Endothelial cell of umbilical vein (primary cell): ENCODE measurements around the gene MDGA2. TPM values are rescaled to one million over a fixed set of nuclear protein-coding genes. Genes with fewer than 3 reads are reported as not detected.

Source experiments
- BruUV-seq: library from RNA; stranded (reverse); fragments of 400-500 nt; replicated peaks from 2 replicates; lab custom pipeline; 2021; lab: Mats Ljungman, UMichigan
- CTCF ChIA-PET: fragments of 300-600, 350-600 bp; sonication (Branson Sonifier 250); formaldehyde crosslinking; loops from one replicate; lab custom pipeline; 2021; ENCODE audit warnings: antibody characterized with exemption, inconsistent platforms; lab: Charles Lee
- POLR2A ChIA-PET: fragments of 300-600, 350-600 bp; sonication (Branson Sonifier 250); formaldehyde crosslinking; loops from one replicate; lab custom pipeline; 2021; ENCODE audit warnings: antibody characterized with exemption, inconsistent platforms; lab: Charles Lee
- DNase-seq: peaks from one replicate; pipeline ENCODE4 v3.0.0-alpha.2; 2011; ENCODE audit warnings: low read depth, low spot score
- FAIRE-seq: peaks from 2 replicates; lab custom pipeline; 2011; peaks lifted over from hg19 to GRCh38; lab: Jason Lieb, UNC
- H2AFZ ChIP-seq: 2 replicates; pipeline ENCODE4 v1.6.0; 2012; ENCODE audit warnings: low read depth, low read length, control low read depth, inconsistent platforms
- H3K27ac ChIP-seq: 2 replicates; pipeline ENCODE4 v1.5.1; 2011; ENCODE audit warnings: low read depth, mild to moderate bottlenecking, control low read depth, low read length, moderate library complexity; ENCODE audit not compliant: insufficient read depth
- H3K27me3 ChIP-seq, 2 experiments: 2 replicates each; pipeline versions ENCODE4 v1.6.0 to v1.6.1; 2011; ENCODE audit warnings: low read length in 2 of 2, mixed read lengths in 1 of 2; ENCODE audit not compliant: control insufficient read depth in 2 of 2, insufficient read depth in 2 of 2
- H3K36me3 ChIP-seq, 2 experiments: 2 replicates in 1 of 2; 3 replicates in 1 of 2; pipeline ENCODE4 v1.5.1; 2011; ENCODE audit warnings: low read length in 2 of 2, mild to moderate bottlenecking in 1 of 2, moderate library complexity in 1 of 2; ENCODE audit not compliant: control insufficient read depth in 2 of 2, insufficient read depth in 2 of 2; ENCODE audit errors: extremely low read depth in 1 of 2
- H3K4me1 ChIP-seq: 3 replicates; pipeline ENCODE4 v1.5.1; 2011; ENCODE audit warnings: mild to moderate bottlenecking, low read length; ENCODE audit not compliant: control insufficient read depth, insufficient read depth; ENCODE audit errors: extremely low read depth
- H3K4me2 ChIP-seq: 2 replicates; pipeline ENCODE4 v1.6.1; 2011; ENCODE audit warnings: low read length, control low read depth, mixed read lengths; ENCODE audit not compliant: insufficient read depth
- H3K4me3 ChIP-seq, 3 experiments: fragments of 200-600 bp in 1 of 3; sonication (generic), shearing (Covaris generic) in 1 of 3; replicated peaks in 1 of 3; 2 replicates each; pipeline ENCODE4 v1.5.1; 2011 to 2016; ENCODE audit warnings: control low read depth in 3 of 3, low read length in 3 of 3, mild to moderate bottlenecking in 2 of 3, inconsistent platforms in 1 of 3, low read depth in 1 of 3, moderate library complexity in 1 of 3; ENCODE audit not compliant: insufficient read depth in 1 of 3
- H3K79me2 ChIP-seq: 2 replicates; pipeline ENCODE4 v1.6.0; 2012; ENCODE audit warnings: low read length, inconsistent platforms; ENCODE audit not compliant: control insufficient read depth, insufficient read depth
- H3K9ac ChIP-seq: replicated peaks from 2 replicates; pipeline ENCODE3; 2011; ENCODE audit warnings: low read length, control low read depth; ENCODE audit not compliant: insufficient read depth; ENCODE audit errors: extremely low read depth
- H3K9me1 ChIP-seq: replicated peaks from 3 replicates; pipeline ENCODE4 v1.6.0; 2011; ENCODE audit warnings: mild to moderate bottlenecking, low read length; ENCODE audit not compliant: control insufficient read depth, insufficient read depth; ENCODE audit errors: extremely low read depth
- H3K9me3 ChIP-seq: replicated peaks from 2 replicates; pipeline ENCODE4 v1.5.1; 2012; ENCODE audit warnings: low read length, inconsistent platforms; ENCODE audit not compliant: control insufficient read depth, insufficient read depth
- H4K20me1 ChIP-seq: replicated peaks from 2 replicates; pipeline ENCODE3; 2011; ENCODE audit warnings: mild to moderate bottlenecking, low read length; ENCODE audit not compliant: control insufficient read depth, insufficient read depth; ENCODE audit errors: extremely low read depth
- CTCF ChIP-seq, 2 donors: IDR thresholded peaks; 1 replicate in 1 of 2; 2 replicates in 1 of 2; pipeline ENCODE4 v1.5.1; 2011; ENCODE audit warnings: low read length in 2 of 2, mild to moderate bottlenecking in 2 of 2, moderate library complexity in 2 of 2, control low read depth in 1 of 2, inconsistent platforms in 1 of 2, low read depth in 1 of 2; ENCODE audit not compliant: insufficient read depth in 1 of 2; ENCODE audit errors: extremely low read depth in 1 of 2
- EZH2 ChIP-seq: IDR thresholded peaks from 2 replicates; pipeline ENCODE4 v1.6.1; 2012; ENCODE audit warnings: borderline replicate concordance, low read depth, mild to moderate bottlenecking, moderate library complexity, low read length, inconsistent platforms; ENCODE audit not compliant: severe bottlenecking
- FOS ChIP-seq: IDR thresholded peaks from 2 replicates; pipeline ENCODE4 v1.6.1; 2011; ENCODE audit warnings: mild to moderate bottlenecking, low read length, moderate library complexity, borderline replicate concordance; ENCODE audit not compliant: insufficient read depth
- GATA2 ChIP-seq: IDR thresholded peaks from 2 replicates; pipeline ENCODE4 v1.7.0; 2011; ENCODE audit warnings: low read depth, mild to moderate bottlenecking, moderate library complexity, mixed read lengths, low read length; ENCODE audit not compliant: insufficient read length, insufficient read depth
- JUN ChIP-seq: IDR thresholded peaks from 2 replicates; pipeline ENCODE4 v1.6.1; 2011; ENCODE audit warnings: borderline replicate concordance, low read depth; ENCODE audit not compliant: insufficient read length, insufficient read depth
- MYC ChIP-seq: IDR thresholded peaks from one replicate; pipeline ENCODE4 v1.6.1; 2011; ENCODE audit warnings: mild to moderate bottlenecking, low read depth, low read length
- POLR2A ChIP-seq: IDR thresholded peaks from 2 replicates; pipeline ENCODE4 v1.6.1; 2012; ENCODE audit warnings: low read depth, mild to moderate bottlenecking, control low read depth, low read length
- POLR2AphosphoS5 ChIP-seq: IDR thresholded peaks from 2 replicates; pipeline ENCODE4 v1.6.1; 2012; ENCODE audit warnings: low read depth, mild to moderate bottlenecking, control low read depth, low read length, moderate library complexity; ENCODE audit not compliant: insufficient read depth
- dilution Hi-C: fragments of 300-500 bp; cut with MboI; formaldehyde crosslinking; loops from one replicate; pipeline ENCODE4 v1.15.0; 2019; ENCODE audit warnings: low sequenced_read_pairs; ENCODE audit not compliant: extremely low pct_ligation_motif_present
- intact Hi-C: fragments of 100-400 bp; cut with micrococcal nuclease; formaldehyde crosslinking; loops from one replicate; pipeline ENCODE4 v1.10.0; 2022
- polyA plus RNA-seq, 4 experiments: library from polyadenylated mRNA; depleted of rRNA in 3 of 4; stranded (reverse) in 3 of 4; unstranded in 1 of 4; fragments of >200 nt; gene quantifications; 2 replicates each; pipeline versions ENCODE4 v1.2.1 to v1.2.3, GENCODE V29; 2011 to 2012; ENCODE audit warnings: missing spikeins in 1 of 4
- total RNA-seq: library from RNA; stranded (reverse); gene quantifications from 2 replicates; pipeline ENCODE4 v1.2.3, GENCODE V29; 2021
- TF ChIP-seq, protein P1 (sequence below): IDR thresholded peaks from 2 replicates; pipeline ENCODE4 v1.6.1; 2011; ENCODE audit not compliant: insufficient read depth, insufficient read length

MDGA2 gene
- total and polyA plus RNA-seq, 2 donors (not counting 3 experiments of a cell fraction or from before 2014, with no cell fraction given) = not detected

DNA sequence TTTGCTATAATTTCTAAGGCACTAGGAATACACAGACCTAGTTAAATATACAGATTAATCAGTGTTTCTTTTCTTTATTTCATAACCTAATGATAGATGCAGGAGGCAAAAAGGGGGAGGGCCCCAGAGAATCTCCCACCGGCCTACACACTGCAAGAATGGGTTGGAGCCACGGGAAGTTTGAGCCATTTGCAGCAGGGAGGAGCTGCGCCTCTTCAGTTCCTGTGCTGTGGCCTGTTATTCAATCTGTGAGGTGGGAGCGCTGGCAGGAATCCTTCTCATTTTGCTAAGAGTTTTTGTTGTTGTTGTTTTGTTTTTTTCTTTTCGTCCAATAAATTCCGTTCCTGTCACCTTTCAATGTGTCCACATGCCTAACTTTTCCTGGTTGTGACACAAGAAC, 772.6 kb downstream of the MDGA2 start:
- Histone ChIP-seq H4K20me1 (no peaks in the 10 kb centered on the region), H3K79me2 (no peaks in the 10 kb centered on the region), H2AFZ (no peak overlapping the region), H3K4me1 (no peaks in the 10 kb centered on the region), H3K4me2 (no peak overlapping the region), H3K9me1 (no peaks in the 10 kb centered on the region), H3K4me3 (no peak overlapping the region), H3K9me3 (no peaks in the 10 kb centered on the region), H3K27me3 (no peaks in the 10 kb centered on the region), H3K27ac (no peak overlapping the region), H3K36me3 (no peaks in the 10 kb centered on the region), H3K9ac (no peak overlapping the region)
- no peak for DNase-seq
- FAIRE-seq = no peak
- no TSS peak for BruUV-seq
- POLR2A ChIA-PET = no interaction called here
- CTCF ChIA-PET = no interaction called here
- intact Hi-C loops (no loop called here), dilution Hi-C loops (no loop called here)
- TF ChIP-seq FOS (no peak), POLR2A (no peak), CTCF (IDR thresholded peaks at IDR 0.05; ENCODE audit: extremely low read depth in 1 of 2, insufficient read depth in 1 of 2, low read depth in 1 of 2, low read length in 2 of 2) (no peak), GATA2 (no peak), EZH2 (no peak), MYC (no peak), POLR2AphosphoS5 (no peak), JUN (no peak)
- TF ChIP-seq, protein P1, sequence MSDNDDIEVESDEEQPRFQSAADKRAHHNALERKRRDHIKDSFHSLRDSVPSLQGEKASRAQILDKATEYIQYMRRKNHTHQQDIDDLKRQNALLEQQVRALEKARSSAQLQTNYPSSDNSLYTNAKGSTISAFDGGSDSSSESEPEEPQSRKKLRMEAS = no peak
